ENCODE measurements around the gene TMEM250. TPM values are rescaled to one million over a fixed set of nuclear protein-coding genes. Genes with fewer than 3 reads are reported as not detected.

The TMEM250 gene, protein sequence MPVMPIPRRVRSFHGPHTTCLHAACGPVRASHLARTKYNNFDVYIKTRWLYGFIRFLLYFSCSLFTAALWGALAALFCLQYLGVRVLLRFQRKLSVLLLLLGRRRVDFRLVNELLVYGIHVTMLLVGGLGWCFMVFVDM
- total RNA-seq: 32.5 and 34.6 TPM in 2 replicates

DNA sequence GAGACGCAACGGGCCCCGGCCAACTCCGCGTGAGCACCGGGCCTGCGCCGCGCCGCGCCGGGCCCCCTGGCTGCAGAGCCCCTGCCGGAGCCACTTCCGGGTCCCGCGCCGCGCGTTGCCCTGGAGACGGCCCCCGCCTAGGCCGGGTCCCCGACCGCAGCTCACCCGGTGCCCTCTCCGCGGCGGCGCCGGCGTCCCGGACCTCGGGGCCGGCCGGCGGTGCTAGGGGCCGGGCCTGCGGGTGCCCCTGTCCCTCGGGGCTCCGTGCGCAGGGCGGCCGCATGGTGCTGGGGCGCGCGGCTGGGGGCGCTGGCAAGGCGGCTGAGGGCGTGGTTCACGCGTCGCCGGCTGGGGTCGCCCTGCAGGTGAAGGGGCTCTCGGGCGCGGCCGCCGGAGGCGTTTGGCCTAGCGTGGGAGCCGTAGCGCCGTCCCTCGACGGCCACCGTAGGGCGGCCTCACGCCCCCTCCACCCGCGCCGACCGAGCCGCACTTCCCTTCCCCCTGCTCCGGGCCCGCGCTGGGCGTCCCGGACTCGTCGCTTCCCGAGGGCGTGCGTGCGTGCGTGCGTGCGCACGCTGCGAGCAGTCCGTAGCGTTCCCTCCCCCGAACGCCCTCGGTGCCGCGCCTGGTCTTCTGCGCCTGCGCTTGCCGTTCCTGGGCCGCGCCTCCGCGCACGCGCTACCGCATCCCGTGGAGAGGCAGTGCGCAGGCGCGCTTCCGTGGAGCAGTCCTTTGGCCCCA is at the start of gene TMEM250:
TMEM250 (minus strand) TSS at position 556 of the 741 bp plus-strand sequence. CDS start 1,975 bp downstream, outside the sequence.

DNA sequence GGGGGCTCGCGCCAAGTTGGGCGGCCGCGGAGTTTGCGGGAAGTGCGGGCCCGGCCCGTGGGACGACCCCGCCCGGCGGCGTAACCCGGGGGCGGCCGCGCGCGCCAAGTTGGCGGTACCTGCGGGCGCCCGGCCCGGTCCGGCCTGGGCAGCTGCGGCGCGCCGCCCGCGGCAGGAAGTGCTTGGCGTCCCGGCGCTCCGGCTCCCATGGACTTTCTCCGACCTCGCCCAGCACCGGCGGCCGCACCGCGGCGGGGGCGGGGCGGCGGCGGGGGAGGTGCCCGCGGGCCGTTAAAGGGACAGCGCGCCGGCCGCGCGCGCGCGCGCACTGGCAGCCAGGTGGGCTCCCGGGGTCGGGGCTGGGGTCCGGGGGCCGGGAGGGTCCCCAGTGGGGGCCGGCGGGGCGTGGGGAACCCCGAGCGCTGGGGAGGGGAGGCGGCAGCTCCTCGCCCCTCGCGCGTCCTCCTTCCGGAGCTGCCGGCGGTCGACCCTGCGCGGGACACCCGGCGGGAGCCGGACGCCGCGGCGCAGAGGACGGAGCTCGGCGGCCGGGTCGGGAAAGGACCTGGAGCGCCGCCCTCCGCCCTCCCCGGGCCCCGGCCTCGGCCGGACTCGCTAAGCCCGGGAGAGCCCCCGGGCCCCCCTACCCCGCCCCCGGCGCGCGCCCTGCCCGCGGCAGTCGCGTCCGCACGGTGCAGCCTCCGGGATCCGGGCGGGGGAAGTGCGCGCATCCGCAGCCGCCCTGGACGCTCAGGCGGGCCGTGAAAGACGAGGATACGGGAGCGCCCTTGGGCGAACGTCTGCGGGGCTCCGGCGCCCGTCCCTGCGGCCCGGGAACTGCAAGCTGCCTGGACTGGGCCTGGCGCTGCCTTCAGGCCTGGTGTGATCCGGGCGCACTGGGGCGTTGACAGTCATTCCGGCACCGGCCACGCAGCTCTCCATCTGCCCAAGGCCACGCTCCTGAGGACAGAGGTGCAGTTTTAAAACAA is 23.3 kb downstream of the TMEM250 start, which contains the start of gene NACC2:
NACC2 (minus strand) TSS at position 220 of the 989 bp plus-strand sequence. CDS start 44,768 bp downstream, outside the sequence.

Other genes with a start within 250 kb of the TMEM250 start
- gene CAMSAP1, start 211.3 kb downstream of the TMEM250 start, total RNA-seq: 16.9 and 18.2 TPM in 2 replicates
- 21.7 and 25.0 TPM in 2 replicates for gene UBAC1, start 157.5 kb downstream of the TMEM250 start, total RNA-seq
- 24.8 and 28.0 TPM in 2 replicates for gene NACC2, start 23.6 kb downstream of the TMEM250 start, total RNA-seq
- gene LHX3, start 86.3 kb upstream of the TMEM250 start, total RNA-seq: not detected in 2 replicates
- gene QSOX2, start 126.9 kb upstream of the TMEM250 start, total RNA-seq: 7.6 and 8.6 TPM in 2 replicates
- under 0.01 and 0.11 TPM in 2 replicates for gene CCDC187, start 185.2 kb upstream of the TMEM250 start, total RNA-seq
- gene GPSM1, start 208.7 kb upstream of the TMEM250 start, total RNA-seq: 36.5 and 44.3 TPM in 2 replicates
- gene DNLZ, start 244.9 kb upstream of the TMEM250 start, total RNA-seq: 4.6 and 5.9 TPM in 2 replicates